WI38 (cell line): ENCODE data around the gene VPS13A.
"Not testable (repeated sequence)": the region's sequence is repeated elsewhere in the genome, so short reads cannot be mapped to it uniquely, and the experiment has no call there.

ENCODE experiments used
- H3K4me3 ChIP-seq: 2 replicates; pipeline ENCODE4 v1.5.1; 2011; ENCODE audit warnings: low read depth, mild to moderate bottlenecking, control low read depth, low read length
- TF ChIP-seq, protein P1 (sequence below): IDR thresholded peaks from 2 replicates; pipeline ENCODE4 v1.5.1; 2012; ENCODE audit warnings: low read depth, mild to moderate bottlenecking, control low read depth, low read length

Gene VPS13A

GRCh38 chr9:77433675-77434445, 256.5 kb downstream of the VPS13A start:
- no peak overlapping the region for H3K4me3 ChIP-seq
- TF ChIP-seq, protein P1, sequence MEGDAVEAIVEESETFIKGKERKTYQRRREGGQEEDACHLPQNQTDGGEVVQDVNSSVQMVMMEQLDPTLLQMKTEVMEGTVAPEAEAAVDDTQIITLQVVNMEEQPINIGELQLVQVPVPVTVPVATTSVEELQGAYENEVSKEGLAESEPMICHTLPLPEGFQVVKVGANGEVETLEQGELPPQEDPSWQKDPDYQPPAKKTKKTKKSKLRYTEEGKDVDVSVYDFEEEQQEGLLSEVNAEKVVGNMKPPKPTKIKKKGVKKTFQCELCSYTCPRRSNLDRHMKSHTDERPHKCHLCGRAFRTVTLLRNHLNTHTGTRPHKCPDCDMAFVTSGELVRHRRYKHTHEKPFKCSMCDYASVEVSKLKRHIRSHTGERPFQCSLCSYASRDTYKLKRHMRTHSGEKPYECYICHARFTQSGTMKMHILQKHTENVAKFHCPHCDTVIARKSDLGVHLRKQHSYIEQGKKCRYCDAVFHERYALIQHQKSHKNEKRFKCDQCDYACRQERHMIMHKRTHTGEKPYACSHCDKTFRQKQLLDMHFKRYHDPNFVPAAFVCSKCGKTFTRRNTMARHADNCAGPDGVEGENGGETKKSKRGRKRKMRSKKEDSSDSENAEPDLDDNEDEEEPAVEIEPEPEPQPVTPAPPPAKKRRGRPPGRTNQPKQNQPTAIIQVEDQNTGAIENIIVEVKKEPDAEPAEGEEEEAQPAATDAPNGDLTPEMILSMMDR = peak; percentile 100

DNA sequence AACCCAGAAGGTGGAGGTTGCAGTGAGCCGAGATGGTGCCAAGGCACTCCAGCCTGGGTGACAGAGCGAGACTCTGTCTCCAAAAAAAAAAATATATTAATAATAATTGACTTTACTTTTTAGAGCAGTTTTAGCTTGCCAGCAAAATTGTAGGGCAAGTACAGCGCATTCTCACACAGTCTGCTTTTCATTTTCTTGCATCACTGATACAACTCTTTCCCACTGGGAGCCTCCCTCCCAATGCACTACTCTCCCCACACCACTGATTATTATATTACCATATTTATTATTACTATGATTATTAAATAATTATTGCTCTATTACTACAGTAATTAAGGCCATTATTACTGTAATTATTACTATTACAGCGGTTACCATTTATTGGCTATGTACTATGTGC, 257.9 kb downstream of the VPS13A start:
- H3K4me3 ChIP-seq = no peak overlapping the region
- TF ChIP-seq, protein P1 = no peak

DNA sequence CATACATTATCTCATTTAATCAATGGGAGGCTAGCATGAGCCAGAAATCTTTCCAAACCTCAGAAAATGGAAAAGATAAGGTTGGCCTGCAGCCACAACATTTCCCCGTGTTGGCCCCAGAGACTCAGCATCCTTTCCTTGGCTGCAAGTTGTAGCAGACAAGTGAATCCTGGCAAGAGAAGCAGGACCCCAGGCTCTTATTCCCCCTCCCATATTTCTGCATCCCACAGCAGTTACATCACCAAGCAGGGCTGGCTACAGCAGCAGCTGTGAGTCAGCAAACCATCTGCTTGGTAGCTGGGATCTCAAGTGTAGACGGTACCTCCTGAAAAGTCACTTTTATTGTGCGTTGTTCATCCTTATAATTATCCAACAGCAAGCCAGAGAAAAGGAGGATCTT, 258.4 kb downstream of the VPS13A start:
- no peak overlapping the region for H3K4me3 ChIP-seq
- TF ChIP-seq, protein P1 = no peak

DNA sequence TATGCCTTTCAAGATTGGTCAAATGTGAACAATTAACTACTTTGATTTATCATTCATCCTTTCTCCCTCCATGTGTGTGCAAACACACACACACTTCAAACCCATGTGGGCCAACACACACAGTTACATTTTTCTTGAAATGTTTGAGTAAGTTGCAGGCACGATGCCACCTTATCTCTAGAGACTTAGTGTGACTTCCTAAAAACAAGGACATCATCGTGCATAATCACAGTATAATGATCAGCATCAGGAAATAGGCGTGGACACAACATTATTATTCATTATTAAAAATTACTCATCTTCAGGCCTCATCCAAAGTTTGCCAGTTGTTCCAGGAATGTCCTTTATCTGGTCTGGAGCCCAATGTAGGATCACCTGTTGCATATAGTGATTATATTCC, 261.3 kb downstream of the VPS13A start:
- TF ChIP-seq, protein P1 = no peak
- no peak overlapping the region for H3K4me3 ChIP-seq

GRCh38 chr9:77440057-77440456, 262.7 kb downstream of the VPS13A start:
- TF ChIP-seq, protein P1 = no peak
- H3K4me3 ChIP-seq = peak overlapping the region; percentile 12; the same call in 1 of the 2 replicates

GRCh38 chr9:77441124-77441523, 263.8 kb downstream of the VPS13A start:
- H3K4me3 ChIP-seq = not testable (repeated sequence)

DNA sequence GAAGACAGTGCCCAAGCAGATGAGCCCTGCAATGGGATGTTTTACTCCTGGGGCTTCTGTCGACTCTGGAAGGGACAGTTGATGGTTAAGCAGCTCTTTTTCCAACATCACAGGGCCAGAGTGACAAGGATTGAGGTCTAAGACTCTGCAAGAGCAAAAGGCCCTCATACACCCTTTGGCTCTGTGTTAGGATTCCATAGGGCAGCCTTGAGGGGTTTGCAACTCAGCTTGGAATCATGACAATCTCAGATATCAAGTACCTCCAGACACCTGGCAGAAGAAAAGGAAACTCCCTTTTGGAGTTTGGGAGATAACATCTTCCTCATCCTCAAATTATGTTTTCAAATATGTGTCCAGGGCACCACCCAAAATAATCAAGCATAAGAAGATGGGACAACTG, 265.1 kb downstream of the VPS13A start:
- H3K4me3 ChIP-seq = no peak overlapping the region
- TF ChIP-seq, protein P1 = no peak

- no peak overlapping the region for H3K4me3 ChIP-seq
- TF ChIP-seq, protein P1 = no peak
Observed at GRCh38 chr9:77447646-77448045, 270.3 kb downstream of the VPS13A start.
